Measurements from ENCODE around the gene SRCAP.

The SRCAP gene

DNA sequence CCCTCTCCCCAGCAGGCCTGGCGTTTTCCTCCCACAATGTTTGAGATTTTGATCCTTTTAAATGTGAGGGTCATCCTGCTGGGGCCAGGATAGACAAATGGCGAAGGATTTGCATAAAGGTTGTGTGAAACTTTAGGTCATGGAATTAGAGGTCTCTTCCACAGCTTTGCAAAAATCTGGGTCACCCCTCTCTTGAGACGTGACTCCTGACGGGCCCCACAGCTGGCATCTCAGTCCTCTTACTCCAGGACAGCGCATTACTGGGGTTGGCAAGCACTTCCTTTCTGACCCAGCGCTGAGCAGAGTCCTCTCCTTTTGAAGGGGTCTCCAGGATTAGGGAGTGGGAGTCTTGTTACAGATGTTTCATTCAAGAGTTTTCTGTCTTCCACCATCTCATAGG, 80.6 kb downstream of the SRCAP start:
- Histone ChIP-seq H3K79me2 (ENCODE audit: insufficient read depth, low read length) (no peaks in the 10 kb centered on the region), H3K4me2 (ENCODE audit: low read length) (no peak overlapping the region), H3K9me2 (ENCODE audit: low read depth, low read length) (no peaks in the 10 kb centered on the region), H3K9me3 (ENCODE audit: low read length) (no peaks in the 10 kb centered on the region), H3K36me3 (ENCODE audit: insufficient read depth, low read length) (peaks cover 7% of the 10 kb centered on the region), H3K27me3 (ENCODE audit: insufficient read depth, low read length) (no peaks in the 10 kb centered on the region), H3F3A (ENCODE audit: insufficient read depth, low read length) (no peaks in the 10 kb centered on the region), H2AFZ (ENCODE audit: low read length) (no peak overlapping the region), H3K9ac (ENCODE audit: low read length) (no peak overlapping the region), H3K4me3 (ENCODE audit: low read depth, low read length, poor library complexity, severe bottlenecking) (no peak overlapping the region), H4K20me1 (ENCODE audit: insufficient read depth, low read length) (no peaks in the 10 kb centered on the region), H3K27ac (ENCODE audit: low read depth, low read length, poor library complexity, severe bottlenecking) (no peak overlapping the region), H3K4me1 (ENCODE audit: insufficient read depth, low read length, severe bottlenecking) (no peaks in the 10 kb centered on the region)
- TF ChIP-seq, protein P1, sequence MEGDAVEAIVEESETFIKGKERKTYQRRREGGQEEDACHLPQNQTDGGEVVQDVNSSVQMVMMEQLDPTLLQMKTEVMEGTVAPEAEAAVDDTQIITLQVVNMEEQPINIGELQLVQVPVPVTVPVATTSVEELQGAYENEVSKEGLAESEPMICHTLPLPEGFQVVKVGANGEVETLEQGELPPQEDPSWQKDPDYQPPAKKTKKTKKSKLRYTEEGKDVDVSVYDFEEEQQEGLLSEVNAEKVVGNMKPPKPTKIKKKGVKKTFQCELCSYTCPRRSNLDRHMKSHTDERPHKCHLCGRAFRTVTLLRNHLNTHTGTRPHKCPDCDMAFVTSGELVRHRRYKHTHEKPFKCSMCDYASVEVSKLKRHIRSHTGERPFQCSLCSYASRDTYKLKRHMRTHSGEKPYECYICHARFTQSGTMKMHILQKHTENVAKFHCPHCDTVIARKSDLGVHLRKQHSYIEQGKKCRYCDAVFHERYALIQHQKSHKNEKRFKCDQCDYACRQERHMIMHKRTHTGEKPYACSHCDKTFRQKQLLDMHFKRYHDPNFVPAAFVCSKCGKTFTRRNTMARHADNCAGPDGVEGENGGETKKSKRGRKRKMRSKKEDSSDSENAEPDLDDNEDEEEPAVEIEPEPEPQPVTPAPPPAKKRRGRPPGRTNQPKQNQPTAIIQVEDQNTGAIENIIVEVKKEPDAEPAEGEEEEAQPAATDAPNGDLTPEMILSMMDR (IDR thresholded peaks at IDR 0.05; ENCODE audit: low read length): no peak
- TF ChIP-seq EZH2 (IDR thresholded peaks at IDR 0.05; ENCODE audit: borderline replicate concordance, low read length): no peak

DNA sequence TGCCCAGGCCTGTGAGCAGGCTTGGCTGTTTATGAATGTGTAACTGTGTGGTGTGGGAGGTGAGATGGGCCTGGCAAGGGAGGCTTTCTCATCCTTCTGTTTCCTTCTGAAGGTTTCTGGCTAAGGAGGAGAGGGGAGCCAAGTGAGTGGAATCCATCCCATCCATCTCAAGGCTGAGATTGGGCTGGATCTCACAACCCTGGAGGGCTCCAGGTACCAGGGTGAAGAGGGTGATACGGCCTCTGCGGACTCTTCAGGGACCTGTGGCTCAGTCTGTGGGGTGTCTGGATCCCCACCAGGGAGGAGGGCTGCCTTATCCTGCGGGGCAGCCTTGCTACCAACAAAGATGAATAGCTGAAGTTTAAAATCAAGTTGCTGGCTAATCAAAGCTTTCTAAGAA, 81.0 kb downstream of the SRCAP start:
- TF ChIP-seq, protein P1 (IDR thresholded peaks at IDR 0.05; ENCODE audit: low read length): no peak
- H3F3A ChIP-seq (ENCODE audit: insufficient read depth, low read length): no peaks in the 10 kb centered on the region
- H3K9me3 ChIP-seq (ENCODE audit: low read length): no peaks in the 10 kb centered on the region
- 0 out of 2 replicates have a peak, but pooled peaks cover 3% of the 10 kb centered on the region for H3K27me3 ChIP-seq (ENCODE audit: insufficient read depth, low read length)
- H3K4me1 ChIP-seq (ENCODE audit: insufficient read depth, low read length, severe bottlenecking): no peaks in the 10 kb centered on the region
- no peak overlapping the region for H3K9ac ChIP-seq (ENCODE audit: low read length)
- H3K4me3 ChIP-seq (ENCODE audit: low read depth, low read length, poor library complexity, severe bottlenecking): no peak overlapping the region
- no peak overlapping the region for H3K27ac ChIP-seq (ENCODE audit: low read depth, low read length, poor library complexity, severe bottlenecking)
- no peak overlapping the region for H3K4me2 ChIP-seq (ENCODE audit: low read length)
- H2AFZ ChIP-seq (ENCODE audit: low read length): no peak overlapping the region
- no peaks in the 10 kb centered on the region for H3K79me2 ChIP-seq (ENCODE audit: insufficient read depth, low read length)
- H3K9me2 ChIP-seq (ENCODE audit: low read depth, low read length): no peaks in the 10 kb centered on the region
- peaks cover 3% of the 10 kb centered on the region; the same call in 1 of the 2 replicates for H3K36me3 ChIP-seq (ENCODE audit: insufficient read depth, low read length)
- H4K20me1 ChIP-seq (ENCODE audit: insufficient read depth, low read length): no peaks in the 10 kb centered on the region

DNA sequence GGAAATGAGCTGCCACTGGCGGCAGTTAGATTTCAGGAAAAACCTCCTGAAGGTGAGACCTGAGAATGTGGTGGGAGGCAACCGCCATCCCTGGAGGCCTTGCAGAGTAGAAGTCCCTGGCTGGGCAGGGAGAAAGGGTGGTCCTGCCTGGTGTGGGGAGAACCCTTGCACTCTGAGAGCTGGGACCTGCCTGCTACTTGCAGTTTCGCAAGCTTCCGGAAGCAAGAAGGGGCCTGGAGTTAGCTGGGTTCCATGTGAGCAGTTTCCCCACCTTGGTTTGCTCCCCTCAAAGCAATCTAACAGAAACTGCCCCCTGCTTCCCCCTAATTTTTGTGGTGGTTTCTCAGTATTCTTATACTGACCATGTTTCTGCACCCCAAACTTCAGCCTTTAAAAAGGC, 81.6 kb downstream of the SRCAP start:
- Histone ChIP-seq H3K79me2 (ENCODE audit: insufficient read depth, low read length) (no peaks in the 10 kb centered on the region), H3K9me2 (ENCODE audit: low read depth, low read length) (no peaks in the 10 kb centered on the region), H3K9ac (ENCODE audit: low read length) (no peak overlapping the region), H3K4me3 (ENCODE audit: low read depth, low read length, poor library complexity, severe bottlenecking) (no peak overlapping the region), H3F3A (ENCODE audit: insufficient read depth, low read length) (no peaks in the 10 kb centered on the region), H3K27me3 (ENCODE audit: insufficient read depth, low read length) (0 out of 2 replicates have a peak, but pooled peaks cover 6% of the 10 kb centered on the region), H3K27ac (ENCODE audit: low read depth, low read length, poor library complexity, severe bottlenecking) (no peak overlapping the region), H3K4me1 (ENCODE audit: insufficient read depth, low read length, severe bottlenecking) (no peaks in the 10 kb centered on the region), H2AFZ (ENCODE audit: low read length) (no peak overlapping the region), H3K9me3 (ENCODE audit: low read length) (no peaks in the 10 kb centered on the region), H3K4me2 (ENCODE audit: low read length) (no peak overlapping the region), H4K20me1 (ENCODE audit: insufficient read depth, low read length) (no peaks in the 10 kb centered on the region), H3K36me3 (ENCODE audit: insufficient read depth, low read length) (no peaks in the 10 kb centered on the region)
- TF ChIP-seq, protein P1 (IDR thresholded peaks at IDR 0.05; ENCODE audit: low read length): no peak
- no peak for TF ChIP-seq EZH2 (IDR thresholded peaks at IDR 0.05; ENCODE audit: borderline replicate concordance, low read length)

All from OCI-LY1 (cell line).